GM18873 (cell line): ENCODE results near the gene ZC3HAV1.
"Not testable (repeated sequence)": the region's sequence is repeated elsewhere in the genome, so short reads cannot be mapped to it uniquely, and the experiment has no call there.

Experiments
- ATAC-seq: cut with Tn5 transposase; IDR thresholded peaks from one replicate; pipeline ENCODE4 v1.9.1; 2021; ENCODE audit warnings: mild to moderate bottlenecking, moderate library complexity, moderate number of reproducible peaks; ENCODE audit not compliant: unreplicated experiment, low FRiP score

ZC3HAV1 gene

GRCh38 chr7:139029353-139029752 is 80.2 kb downstream of the ZC3HAV1 start:
- no peak for ATAC-seq

GRCh38 chr7:139026551-139026950 is 83.0 kb downstream of the ZC3HAV1 start:
- ATAC-seq = no peak

- ATAC-seq = not testable (repeated sequence)
Observed at GRCh38 chr7:139025861-139026260, 83.7 kb downstream of the ZC3HAV1 start.

- no peak for ATAC-seq
Observed at GRCh38 chr7:139023076-139023475, 86.4 kb downstream of the ZC3HAV1 start.

GRCh38 chr7:139022286-139022685 is 87.2 kb downstream of the ZC3HAV1 start:
- no peak for ATAC-seq

GRCh38 chr7:139018910-139019309 is 90.6 kb downstream of the ZC3HAV1 start:
- no peak for ATAC-seq

- ATAC-seq = peak; percentile 63
Observed at GRCh38 chr7:139016931-139017511, 92.5 kb downstream of the ZC3HAV1 start.

- no peak for ATAC-seq
Observed at GRCh38 chr7:139011373-139011772, 98.1 kb downstream of the ZC3HAV1 start.

- no peak for ATAC-seq
Observed at GRCh38 chr7:139004321-139005090, 105.0 kb downstream of the ZC3HAV1 start.

GRCh38 chr7:138999414-138999813 is 110.1 kb downstream of the ZC3HAV1 start:
- no peak for ATAC-seq
